GM10847 (cell line): ENCODE data around the gene SIDT1.

Experiments used
- POLR2A ChIP-seq: IDR thresholded peaks from 2 replicates; pipeline ENCODE4 v1.6.1; 2011; ENCODE audit not compliant: insufficient read length; ENCODE audit errors: extremely low read depth

The SIDT1 gene

GRCh38 chr3:113560831-113561623 is 28.7 kb downstream of the SIDT1 start:
- TF ChIP-seq POLR2A = no peak

DNA sequence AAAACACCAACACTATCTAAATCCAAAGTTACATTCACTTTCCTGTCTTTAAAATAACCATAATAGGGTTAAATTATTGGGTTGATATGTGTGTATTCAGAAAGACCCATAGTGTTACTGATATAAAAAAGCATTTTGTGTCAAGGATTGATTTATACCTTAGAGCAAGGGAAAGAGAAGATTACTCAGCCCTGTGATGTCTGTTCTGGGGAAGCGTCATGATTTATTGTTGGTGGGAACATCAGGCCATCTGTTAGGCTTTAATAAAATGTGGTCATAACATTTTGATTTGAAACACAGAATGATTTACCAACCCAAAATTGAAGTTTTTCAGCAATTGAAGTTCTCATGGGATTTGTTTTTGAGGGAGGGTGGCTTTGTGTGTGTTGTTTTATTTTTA is 33.2 kb downstream of the SIDT1 start:
- TF ChIP-seq POLR2A = no peak

DNA sequence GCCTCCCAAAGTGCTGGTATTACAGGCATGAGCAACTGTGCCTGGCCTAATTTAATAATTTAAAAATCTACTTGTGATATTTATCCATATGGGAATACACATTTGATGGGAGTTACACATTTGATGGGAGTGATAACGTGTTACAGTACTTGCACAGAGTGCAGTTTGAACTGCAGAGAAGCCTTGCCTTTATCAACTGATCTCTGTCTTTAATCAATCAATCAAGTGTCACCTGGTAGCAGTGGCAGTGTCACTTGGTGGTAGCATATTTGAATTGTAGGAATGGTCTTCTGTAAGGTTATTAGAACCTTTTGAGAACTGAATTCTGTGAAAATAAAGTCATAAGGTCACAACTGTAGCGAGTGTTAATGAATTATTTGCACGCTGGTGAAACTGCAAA is 37.8 kb downstream of the SIDT1 start:
- TF ChIP-seq POLR2A = no peak

DNA sequence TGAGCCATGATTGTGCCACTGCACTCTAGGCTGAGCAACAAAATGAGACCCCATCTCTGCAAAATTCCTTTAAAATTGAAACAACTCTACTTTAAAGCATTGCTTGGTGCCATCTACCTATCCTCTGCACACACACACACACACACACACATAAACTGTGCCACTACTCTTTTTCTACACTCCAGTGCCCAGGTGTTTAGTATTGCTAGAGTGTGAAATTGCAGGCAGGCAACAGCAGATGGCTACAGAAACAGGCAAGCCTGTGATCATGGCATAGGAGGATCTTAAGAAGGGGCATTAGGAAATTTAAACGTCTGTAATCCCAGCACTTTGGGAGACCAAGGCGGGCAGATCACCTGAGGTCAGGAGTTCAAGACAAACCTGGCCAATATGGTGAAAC is 39.0 kb downstream of the SIDT1 start:
- no peak for TF ChIP-seq POLR2A

- TF ChIP-seq POLR2A = no peak
Observed at GRCh38 chr3:113573728-113574127, 41.4 kb downstream of the SIDT1 start.

- no peak for TF ChIP-seq POLR2A
Observed at GRCh38 chr3:113574213-113574612, 41.9 kb downstream of the SIDT1 start.

DNA sequence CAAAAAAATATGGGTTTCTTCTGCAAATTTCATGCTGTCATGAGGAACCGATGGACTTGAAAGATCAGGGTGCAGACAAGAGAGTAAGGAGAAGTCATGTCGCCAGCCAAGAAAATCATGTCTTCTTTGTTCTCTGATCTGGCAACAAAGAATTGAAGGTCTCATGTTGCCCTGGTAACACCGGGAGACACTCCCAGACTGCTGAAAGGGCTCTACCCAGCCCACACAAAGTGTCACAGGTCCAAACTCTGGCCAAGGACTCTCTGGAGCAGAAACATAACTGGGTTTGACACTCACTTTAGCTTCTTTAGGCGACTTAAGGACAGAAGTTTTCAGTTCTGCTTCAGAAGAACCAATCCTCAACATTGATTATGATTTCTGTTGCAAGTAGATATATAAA is 42.9 kb downstream of the SIDT1 start:
- TF ChIP-seq POLR2A = no peak

- TF ChIP-seq POLR2A = no peak
Observed at GRCh38 chr3:113585228-113585627, 52.9 kb downstream of the SIDT1 start.

- TF ChIP-seq POLR2A = no peak
Observed at GRCh38 chr3:113585720-113586119, 53.4 kb downstream of the SIDT1 start.

DNA sequence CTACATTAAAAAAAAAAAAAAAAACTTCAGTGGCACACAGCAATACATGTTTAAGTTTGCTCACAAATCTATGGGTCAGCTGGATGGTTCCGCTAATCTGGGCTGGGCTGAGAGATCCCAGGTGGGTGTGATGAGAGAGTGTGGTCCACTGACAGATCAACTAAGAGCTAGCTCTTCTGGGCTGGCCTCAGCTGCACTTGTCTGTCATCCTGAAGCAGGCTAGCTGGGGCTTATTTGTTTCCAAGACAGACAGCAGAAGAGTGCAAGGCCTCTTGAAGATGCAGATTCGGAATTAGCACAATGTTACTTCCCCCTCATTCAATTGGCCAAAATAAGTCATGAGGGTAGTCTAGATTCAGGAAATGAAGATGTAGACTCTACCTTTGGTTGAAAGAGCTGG is 56.5 kb downstream of the SIDT1 start:
- TF ChIP-seq POLR2A = no peak

- TF ChIP-seq POLR2A = no peak
Observed at GRCh38 chr3:113589971-113590370, 57.6 kb downstream of the SIDT1 start.

DNA sequence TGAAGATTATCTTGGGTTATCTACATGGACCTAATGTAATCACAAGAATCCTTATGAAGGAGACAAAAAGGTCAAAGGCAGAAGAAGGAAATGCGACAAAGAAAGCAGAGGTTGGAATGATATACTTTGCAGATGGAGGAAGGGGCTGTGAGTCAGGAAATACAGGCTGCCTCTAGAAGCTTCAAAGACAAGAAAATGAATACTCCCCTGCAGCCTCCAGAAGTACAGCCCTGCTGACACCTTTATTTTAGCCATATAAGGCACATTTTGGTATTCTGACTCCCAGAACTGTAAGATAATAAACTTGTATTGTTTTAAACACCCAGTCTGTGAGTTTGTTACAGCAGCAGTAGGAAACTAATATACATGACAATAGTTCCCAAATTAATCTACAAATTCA is 58.6 kb downstream of the SIDT1 start:
- TF ChIP-seq POLR2A = no peak

DNA sequence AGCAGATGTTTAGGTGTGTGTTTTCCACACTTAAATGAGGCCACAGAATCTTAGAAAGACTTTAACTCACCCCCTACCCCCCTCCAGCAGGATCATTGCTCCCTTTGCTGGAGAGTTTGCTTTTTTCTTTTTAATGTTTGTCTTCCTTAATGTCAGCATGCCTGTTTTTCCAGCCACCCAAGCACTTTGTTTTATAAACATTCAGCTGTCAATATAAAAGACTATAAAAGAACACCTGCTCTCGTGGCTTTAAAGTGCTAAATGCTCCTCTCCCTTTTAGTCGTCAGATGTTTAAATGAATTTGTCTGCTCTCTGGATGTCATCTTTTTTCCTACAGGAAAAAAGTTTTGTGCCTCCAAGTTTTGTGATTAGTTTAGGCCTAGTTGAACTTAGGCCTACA is 61.7 kb downstream of the SIDT1 start:
- TF ChIP-seq POLR2A = no peak

DNA sequence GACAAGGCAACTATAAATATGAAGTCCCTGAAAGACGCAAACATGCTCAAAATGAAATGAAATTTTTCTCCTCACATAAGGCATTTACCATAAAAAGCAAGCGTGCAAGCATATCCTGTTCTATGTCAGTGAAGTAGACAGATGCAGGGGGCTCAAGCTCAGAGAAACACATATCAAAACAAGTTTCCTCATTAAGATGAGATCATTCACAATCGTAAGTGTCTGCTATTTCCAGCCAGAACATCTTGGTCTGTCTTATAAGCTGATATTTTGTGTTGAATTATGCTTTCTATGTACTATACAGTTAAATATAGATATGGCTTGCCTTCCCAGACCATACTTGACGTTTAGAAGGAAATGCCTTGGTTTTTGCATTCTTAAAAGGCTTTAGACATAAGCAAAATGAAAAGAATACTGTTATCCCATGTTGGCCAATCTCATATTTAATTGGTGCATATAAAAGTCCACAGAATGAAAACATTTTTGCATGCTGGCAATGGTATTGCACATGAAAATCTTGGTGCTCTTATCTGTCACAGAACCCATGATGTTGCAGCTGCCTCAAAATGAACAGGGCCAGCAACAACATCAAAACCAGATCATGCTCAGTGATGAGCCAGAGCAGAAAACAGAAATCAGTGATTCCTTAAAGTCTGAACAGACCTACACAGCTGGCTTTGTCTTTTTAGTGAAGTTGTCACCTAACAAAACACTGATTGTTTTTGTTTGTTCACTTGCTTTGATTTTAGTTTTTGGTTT is 65.4 kb downstream of the SIDT1 start:
- TF ChIP-seq POLR2A = no peak

- TF ChIP-seq POLR2A = no peak
Observed at GRCh38 chr3:113600418-113601182, 68.2 kb downstream of the SIDT1 start.

- TF ChIP-seq POLR2A = no peak
Observed at GRCh38 chr3:113601240-113601639, 68.9 kb downstream of the SIDT1 start.

DNA sequence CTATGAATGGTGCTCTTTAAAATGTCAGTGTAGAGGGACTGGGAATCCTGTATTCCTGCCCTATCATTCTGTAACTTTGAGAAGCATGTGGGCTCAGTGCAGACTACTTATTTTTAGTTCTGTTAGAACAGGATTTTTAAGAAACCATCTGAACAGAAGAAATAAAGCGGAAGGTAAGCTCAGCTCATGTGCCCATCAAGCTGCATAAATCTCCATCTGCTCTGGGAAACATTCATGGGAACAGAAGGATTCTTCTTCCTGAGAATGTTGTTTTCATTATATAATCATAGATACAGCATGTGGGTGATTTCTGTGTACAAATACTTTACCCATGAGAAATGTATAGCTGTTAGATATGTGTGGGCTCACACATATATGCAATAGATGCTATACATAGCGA is 69.9 kb downstream of the SIDT1 start:
- no peak for TF ChIP-seq POLR2A

DNA sequence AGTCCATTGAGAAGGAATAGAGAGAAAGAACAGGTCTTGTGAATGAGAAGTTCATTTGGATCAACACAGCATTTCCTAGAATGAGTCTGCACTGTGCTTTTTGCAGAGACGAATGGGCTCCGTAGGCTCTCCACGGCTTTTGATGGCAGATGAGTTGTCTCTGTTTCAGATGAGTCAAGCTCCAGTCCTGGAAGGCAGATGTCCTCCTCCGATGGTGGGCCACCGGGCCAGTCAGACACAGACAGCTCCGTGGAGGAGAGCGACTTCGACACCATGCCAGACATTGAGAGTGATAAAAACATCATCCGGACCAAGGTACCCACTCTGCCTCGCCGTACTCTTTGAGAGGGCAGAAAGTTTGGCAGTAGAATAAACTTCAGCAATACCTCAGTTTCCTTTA is 70.5 kb downstream of the SIDT1 start:
- no peak for TF ChIP-seq POLR2A
